Kidney (tissue), 14 donors: ENCODE measurements around the gene NNAT. TPM values are rescaled to one million over a fixed set of nuclear protein-coding genes. Genes with fewer than 3 reads are reported as not detected.

Experiments
- DNase-seq, 5 donors: peaks; one replicate each; pipeline ENCODE4 v3.0.0-alpha.2; 2013 to 2020
- FAIRE-seq: peaks from 2 replicates; lab custom pipeline; 2012; peaks lifted over from hg19 to GRCh38; lab: Jason Lieb, UNC
- H3K27ac ChIP-seq, 2 donors: one replicate each; pipeline ENCODE4 v1.7.0; 2013; ENCODE audit warnings: low read depth in 2 of 2, low read length in 2 of 2, inconsistent platforms in 1 of 2
- H3K27me3 ChIP-seq: one replicate; pipeline ENCODE4 v1.7.1; 2013; ENCODE audit warnings: low read length, inconsistent platforms; ENCODE audit not compliant: control insufficient read depth, insufficient read depth
- H3K36me3 ChIP-seq, 3 donors: one replicate each; pipeline versions ENCODE4 v1.7.0 to v1.7.1; 2013; ENCODE audit warnings: low read length in 3 of 3, control low read depth in 1 of 3, inconsistent platforms in 1 of 3; ENCODE audit not compliant: insufficient read depth in 3 of 3, control insufficient read depth in 2 of 3
- H3K4me1 ChIP-seq, 3 donors: one replicate each; pipeline versions ENCODE4 v1.7.0 to v1.7.1; 2013; ENCODE audit warnings: low read length in 3 of 3, inconsistent platforms in 1 of 3, low read depth in 1 of 3; ENCODE audit not compliant: control insufficient read depth in 2 of 3, insufficient read depth in 2 of 3
- H3K4me3 ChIP-seq, 3 donors: one replicate each; pipeline versions ENCODE4 v1.7.0 to v1.8.1; 2013; ENCODE audit warnings: low read length in 3 of 3, control low read depth in 1 of 3, inconsistent platforms in 1 of 3
- H3K9ac ChIP-seq, 3 donors: one replicate each; pipeline versions ENCODE4 v1.7.0 to v1.7.1; 2013; ENCODE audit warnings: low read length in 3 of 3, control low read depth in 1 of 3, inconsistent platforms in 1 of 3
- H3K9me3 ChIP-seq, 3 donors: one replicate each; pipeline versions ENCODE4 v1.7.0 to v1.7.1; 2013; ENCODE audit warnings: low read length in 3 of 3, control low read depth in 1 of 3, inconsistent platforms in 1 of 3; ENCODE audit not compliant: control insufficient read depth in 2 of 3, insufficient read depth in 1 of 3
- intact Hi-C: fragments of 100-400 bp; cut with DNase I; formaldehyde crosslinking; loops from one replicate; pipeline ENCODE4 v1.11.1; 2022
- polyA plus RNA-seq: library from polyadenylated mRNA; stranded (reverse); fragments of 350-450 nt; fragmentation: Illumina TruSeq; extraction: RNeasy Lipid Tissue Mini Kit (QIAGEN cat#74804); gene quantifications from one replicate; pipeline ENCODE4 v1.2.3, GENCODE V29; 2014; ENCODE audit warnings: low read depth, low replicate concordance; ENCODE audit not compliant: insufficient read depth
- total RNA-seq: library from RNA; stranded (reverse); fragmentation: NEBNext Ultra II Directional; extraction: Animal tissue kit (Norgen Biotek cat#: 25700); gene quantifications from one replicate; pipeline ENCODE4 v1.2.1, GENCODE V29; 2021
- TF ChIP-seq, protein P1 (sequence below): IDR thresholded peaks from 3 replicates; pipeline ENCODE4 v1.5.1; 2012; ENCODE audit warnings: mild to moderate bottlenecking, moderate library complexity, borderline replicate concordance; ENCODE audit not compliant: insufficient read depth; ENCODE audit errors: extremely low read depth
- donor health status: control.
- donor health status: control.
- donor health status: control.
- donor health status: control.
- donor health status: control.
- donor health status: DM: yes; HTN: yes; CAD: no.
- donor health status: Normal renal cell carcinoma (clear cell type).

The NNAT gene
- total and polyA plus RNA-seq, 2 donors from 2014 or later = 0.25 TPM; not detected in 1

DNA sequence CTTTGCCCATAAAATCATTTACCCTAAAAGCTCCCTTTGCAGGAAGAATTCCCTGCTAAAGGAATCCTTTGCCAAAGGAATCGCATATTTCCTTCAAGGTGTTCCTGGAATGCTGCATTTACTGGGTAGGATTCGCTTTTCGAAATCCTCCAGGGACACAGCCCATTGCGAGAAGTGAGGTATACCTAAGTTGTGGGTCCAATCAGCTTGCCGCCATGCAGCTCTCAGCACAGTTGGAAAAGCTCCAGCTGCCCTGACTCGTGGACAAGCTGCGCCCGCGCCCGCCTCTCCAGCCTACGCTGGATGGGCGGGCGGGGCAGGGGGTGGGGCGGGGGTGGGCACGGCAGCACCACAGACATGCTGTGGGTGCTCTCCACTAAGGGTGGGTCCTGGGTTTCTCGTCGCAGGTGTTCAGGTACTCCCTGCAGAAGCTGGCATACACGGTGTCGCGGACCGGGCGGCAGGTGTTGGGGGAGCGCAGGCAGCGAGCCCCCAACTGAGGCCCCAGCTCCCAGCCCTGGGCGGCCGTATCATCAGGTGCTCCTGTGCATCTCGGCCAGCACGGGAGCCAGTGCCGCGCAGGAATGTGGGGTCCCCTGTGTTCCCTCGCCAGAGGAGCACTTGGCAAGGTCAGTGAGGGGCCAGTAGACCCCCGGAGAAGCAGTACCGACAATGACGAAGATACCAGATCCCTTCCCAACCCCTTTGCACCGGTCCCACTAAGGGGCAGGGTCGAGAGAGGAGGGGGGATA lies 1.4 kb downstream of the NNAT start:
- Histone ChIP-seq H3K4me1 (peaks cover 3 to 37% (median 20%) of the 10 kb centered on the region in 3 donors), H3K27me3 (no peaks in the 10 kb centered on the region), H3K9ac (no peak overlapping the region), H3K27ac (no peak overlapping the region), H3K4me3 (peak overlapping the region in 1 of 3 donors; percentile 33), H3K9me3 (no peaks in the 10 kb centered on the region), H3K36me3 (peaks cover 0 to 13% (median 5%) of the 10 kb centered on the region in 3 donors)
- intact Hi-C loops = no loop called here
- no peak for FAIRE-seq
- TF ChIP-seq, protein P1, sequence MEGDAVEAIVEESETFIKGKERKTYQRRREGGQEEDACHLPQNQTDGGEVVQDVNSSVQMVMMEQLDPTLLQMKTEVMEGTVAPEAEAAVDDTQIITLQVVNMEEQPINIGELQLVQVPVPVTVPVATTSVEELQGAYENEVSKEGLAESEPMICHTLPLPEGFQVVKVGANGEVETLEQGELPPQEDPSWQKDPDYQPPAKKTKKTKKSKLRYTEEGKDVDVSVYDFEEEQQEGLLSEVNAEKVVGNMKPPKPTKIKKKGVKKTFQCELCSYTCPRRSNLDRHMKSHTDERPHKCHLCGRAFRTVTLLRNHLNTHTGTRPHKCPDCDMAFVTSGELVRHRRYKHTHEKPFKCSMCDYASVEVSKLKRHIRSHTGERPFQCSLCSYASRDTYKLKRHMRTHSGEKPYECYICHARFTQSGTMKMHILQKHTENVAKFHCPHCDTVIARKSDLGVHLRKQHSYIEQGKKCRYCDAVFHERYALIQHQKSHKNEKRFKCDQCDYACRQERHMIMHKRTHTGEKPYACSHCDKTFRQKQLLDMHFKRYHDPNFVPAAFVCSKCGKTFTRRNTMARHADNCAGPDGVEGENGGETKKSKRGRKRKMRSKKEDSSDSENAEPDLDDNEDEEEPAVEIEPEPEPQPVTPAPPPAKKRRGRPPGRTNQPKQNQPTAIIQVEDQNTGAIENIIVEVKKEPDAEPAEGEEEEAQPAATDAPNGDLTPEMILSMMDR = no peak
- peak in 4 of 5 donors; percentile 62 to 81 (median 73) for DNase-seq

DNA sequence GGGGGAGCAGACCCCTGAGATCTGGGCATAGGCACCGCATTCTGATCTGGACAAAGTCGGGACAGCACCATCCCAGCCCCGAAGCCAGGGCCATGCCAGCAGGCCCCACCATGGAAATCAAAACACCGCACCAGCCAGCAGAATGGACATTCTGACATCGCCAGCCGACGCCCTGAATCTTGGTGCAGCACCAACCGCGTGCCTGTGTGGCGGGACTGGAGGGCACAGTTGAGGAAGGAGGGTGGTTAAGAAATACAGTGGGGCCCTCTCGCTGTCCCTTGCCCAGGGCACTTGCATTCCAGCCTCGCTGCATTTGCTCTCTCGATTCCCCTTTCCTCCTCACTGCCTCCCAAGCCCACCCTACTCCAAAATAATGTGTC lies 2.0 kb downstream of the NNAT start:
- Histone ChIP-seq H3K9me3 (no peaks in the 10 kb centered on the region), H3K4me1 (peaks cover 3 to 35% (median 20%) of the 10 kb centered on the region in 3 donors), H3K27me3 (no peaks in the 10 kb centered on the region), H3K36me3 (peaks cover 0 to 7% (median under 1%) of the 10 kb centered on the region in 3 donors), H3K9ac (no peak overlapping the region), H3K4me3 (no peak overlapping the region), H3K27ac (no peak overlapping the region)
- DNase-seq (peak in 1 of 5 donors; percentile 43), FAIRE-seq (no peak)
- intact Hi-C loops = no loop called here
- TF ChIP-seq, protein P1 = no peak

- Histone ChIP-seq H3K36me3 (no peaks in the 10 kb centered on the region), H3K9me3 (no peaks in the 10 kb centered on the region), H3K27me3 (no peaks in the 10 kb centered on the region), H3K4me1 (peaks cover 3 to 39% (median 20%) of the 10 kb centered on the region in 3 donors), H3K27ac (no peak overlapping the region), H3K4me3 (peak overlapping the region in 1 of 3 donors; percentile 92), H3K9ac (peak overlapping the region in 1 of 3 donors; percentile 29)
- TF ChIP-seq, protein P1 = no peak
- intact Hi-C loops = no loop called here
- FAIRE-seq (no peak), DNase-seq (peak in 4 of 5 donors; percentile 83 to 93 (median 86))
These were observed 3.1 kb downstream of the NNAT start for GRCh38 chr20:37523911-37524700.
